Thyroid gland (tissue), 4 donors: ENCODE data around the gene CPE. TPM values are rescaled to one million over a fixed set of nuclear protein-coding genes. Genes with fewer than 3 reads are reported as not detected.

Source experiments
- DNase-seq, 2 donors: peaks; one replicate each; pipeline ENCODE4 v3.0.0-alpha.2; 2019
- H3K27ac ChIP-seq, 3 donors: fragments of 200-600 bp; sonication (generic); 1 replicate in 2 of 3; 2 replicates in 1 of 3; pipeline ENCODE4 v1.5.1; 2016 to 2019; ENCODE audit warnings: mild to moderate bottlenecking in 1 of 3, moderate library complexity in 1 of 3
- H3K27me3 ChIP-seq: fragments of 200-600 bp; sonication (generic); one replicate; pipeline ENCODE4 v1.5.1; 2019
- H3K36me3 ChIP-seq, 2 donors: fragments of 200-600 bp; sonication (generic); one replicate each; pipeline ENCODE4 v1.5.1; 2016 to 2019
- H3K4me1 ChIP-seq, 2 donors: fragments of 200-600 bp; sonication (generic); one replicate each; pipeline ENCODE4 v1.5.1; 2017 to 2019
- H3K4me3 ChIP-seq, 3 donors: fragments of 200-600 bp; sonication (generic); replicated peaks in 1 of 3; 1 replicate in 2 of 3; 2 replicates in 1 of 3; pipeline ENCODE4 v1.5.1; 2016; ENCODE audit warnings: mild to moderate bottlenecking in 1 of 3
- H3K9me3 ChIP-seq: fragments of 200-600 bp; sonication (generic); one replicate; pipeline ENCODE4 v1.5.1; 2017
- POLR2A ChIP-seq, 2 donors: fragments of 450-650 bp; IDR thresholded peaks; one replicate each; pipeline ENCODE4 v1.6.1; 2017; ENCODE audit warnings: antibody characterized with exemption in 2 of 2, mild to moderate bottlenecking in 2 of 2, moderate library complexity in 1 of 2
- WGBS, 2 donors: methylation state at CpG; one replicate each; pipeline ENCODE4 v1.1.5; 2017; 5-methylcytosine and 5-hydroxymethylcytosine counted together
- intact Hi-C: fragments of 100-400 bp; cut with DNase I; formaldehyde crosslinking; loops from one replicate; pipeline ENCODE4 v1.15.1; 2023
- total RNA-seq, 4 donors: library from RNA; depleted of rRNA; stranded (reverse); fragments of >200 nt; gene quantifications; one replicate each; pipeline ENCODE4 v1.2.3, GENCODE V29; 2016
- TF ChIP-seq, protein P1 (sequence below), 6 experiments: fragments of 200-600 bp in 3 of 6; fragments of 450-650 bp in 3 of 6; sonication (generic) in 3 of 6; IDR thresholded peaks; one replicate each; pipeline ENCODE4 v1.5.1; 2016 to 2019; ENCODE audit warnings: antibody characterized with exemption in 6 of 6, mild to moderate bottlenecking in 2 of 6, inconsistent platforms in 1 of 6, moderate library complexity in 1 of 6

CPE gene
- total RNA-seq, 4 donors from 2014 or later = 159 to 334 (median 309) TPM

DNA sequence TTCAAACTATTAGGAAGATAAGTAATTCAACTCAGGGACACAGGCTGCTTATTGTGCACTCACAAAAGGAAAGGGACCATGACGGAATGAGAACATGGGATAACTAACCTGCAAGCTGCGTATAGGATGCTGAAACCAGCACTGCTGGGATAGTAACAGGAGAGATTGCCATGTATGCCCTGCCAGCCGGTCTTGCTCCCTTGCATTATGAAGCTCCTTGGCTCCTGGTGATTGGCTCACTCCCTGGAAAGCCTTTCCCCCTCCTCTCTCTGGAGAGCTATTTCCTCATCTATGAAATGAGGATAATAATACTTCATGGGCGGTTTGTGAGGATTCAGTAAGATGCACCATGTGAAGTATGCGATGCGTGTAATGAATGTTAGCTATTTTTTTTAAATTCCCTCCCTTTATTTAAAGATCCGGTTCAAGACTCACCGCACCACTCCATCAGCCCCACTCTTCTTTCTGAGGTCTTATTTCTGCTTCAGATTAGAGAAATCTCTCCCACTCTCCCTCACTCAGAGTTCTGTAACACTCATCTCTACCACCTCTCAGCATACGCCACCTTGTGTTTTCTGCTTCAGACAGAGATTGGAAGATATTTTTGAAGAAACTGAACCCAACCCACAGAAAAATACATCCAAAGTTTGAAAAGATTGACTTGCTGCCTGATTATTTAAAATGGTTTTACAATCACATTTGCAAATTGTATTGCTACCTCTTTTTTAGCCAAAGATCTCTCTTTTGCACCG lies 33.0 kb upstream of the CPE start:
- Histone ChIP-seq H3K36me3 (no peaks in the 10 kb centered on the region), H3K9me3 (no peaks in the 10 kb centered on the region), H3K27ac (no peak overlapping the region), H3K4me1 (no peaks in the 10 kb centered on the region), H3K27me3 (no peaks in the 10 kb centered on the region), H3K4me3 (no peak overlapping the region)
- no peak for TF ChIP-seq POLR2A (IDR thresholded peaks at IDR 0.05)
- TF ChIP-seq, protein P1, sequence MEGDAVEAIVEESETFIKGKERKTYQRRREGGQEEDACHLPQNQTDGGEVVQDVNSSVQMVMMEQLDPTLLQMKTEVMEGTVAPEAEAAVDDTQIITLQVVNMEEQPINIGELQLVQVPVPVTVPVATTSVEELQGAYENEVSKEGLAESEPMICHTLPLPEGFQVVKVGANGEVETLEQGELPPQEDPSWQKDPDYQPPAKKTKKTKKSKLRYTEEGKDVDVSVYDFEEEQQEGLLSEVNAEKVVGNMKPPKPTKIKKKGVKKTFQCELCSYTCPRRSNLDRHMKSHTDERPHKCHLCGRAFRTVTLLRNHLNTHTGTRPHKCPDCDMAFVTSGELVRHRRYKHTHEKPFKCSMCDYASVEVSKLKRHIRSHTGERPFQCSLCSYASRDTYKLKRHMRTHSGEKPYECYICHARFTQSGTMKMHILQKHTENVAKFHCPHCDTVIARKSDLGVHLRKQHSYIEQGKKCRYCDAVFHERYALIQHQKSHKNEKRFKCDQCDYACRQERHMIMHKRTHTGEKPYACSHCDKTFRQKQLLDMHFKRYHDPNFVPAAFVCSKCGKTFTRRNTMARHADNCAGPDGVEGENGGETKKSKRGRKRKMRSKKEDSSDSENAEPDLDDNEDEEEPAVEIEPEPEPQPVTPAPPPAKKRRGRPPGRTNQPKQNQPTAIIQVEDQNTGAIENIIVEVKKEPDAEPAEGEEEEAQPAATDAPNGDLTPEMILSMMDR (IDR thresholded peaks at IDR 0.05) = no peak
- DNase-seq = no peak
- WGBS, 2 donors = 71 to 72% methylated on average over 10 of the region's 10 CpGs
- intact Hi-C loops = no loop called here

DNA sequence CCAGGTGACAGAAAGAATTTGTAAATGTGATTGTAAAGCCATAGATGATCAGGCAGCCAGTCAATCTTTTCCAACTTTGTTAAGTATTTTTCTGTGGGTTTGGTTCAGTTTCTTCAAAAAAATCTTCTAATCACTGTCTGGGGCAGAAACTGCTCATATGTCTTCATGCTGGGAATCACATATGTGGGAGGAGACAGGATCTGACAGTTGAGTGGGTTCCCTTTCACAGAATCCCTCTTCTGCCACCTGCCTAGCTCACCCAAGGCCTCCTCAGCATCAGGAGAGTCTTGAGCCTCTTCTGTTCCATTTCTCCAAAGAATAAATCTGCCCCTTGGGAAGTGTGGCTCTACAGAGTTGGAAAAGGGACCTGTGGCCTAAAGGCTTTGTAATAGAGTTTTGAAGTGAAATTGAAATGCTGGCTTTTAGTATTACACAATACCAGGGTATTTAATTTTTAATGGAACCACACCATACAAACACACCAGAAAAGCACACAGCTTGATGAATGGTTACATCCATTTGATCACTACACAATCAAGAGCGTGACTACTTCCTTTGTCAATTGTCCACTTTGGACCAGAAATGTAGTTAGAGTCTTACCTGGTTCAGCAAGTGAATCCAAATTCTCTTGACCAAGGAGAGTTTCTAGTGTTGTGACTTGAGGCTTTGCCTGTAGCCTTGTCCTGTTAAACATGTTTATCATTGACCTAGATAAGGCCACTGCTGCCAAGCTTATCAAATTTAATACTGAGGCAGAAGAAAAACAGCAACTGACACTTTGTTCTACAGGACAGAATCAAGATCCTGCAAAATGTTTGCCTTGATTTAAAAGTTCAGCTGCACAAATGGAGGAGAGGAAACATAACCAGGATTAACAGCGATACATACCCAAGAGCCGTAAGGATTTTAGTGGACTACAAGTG lies 30.9 kb upstream of the CPE start:
- Histone ChIP-seq H3K27ac (no peak overlapping the region), H3K4me1 (no peaks in the 10 kb centered on the region), H3K36me3 (no peaks in the 10 kb centered on the region), H3K4me3 (no peak overlapping the region), H3K27me3 (no peaks in the 10 kb centered on the region), H3K9me3 (no peaks in the 10 kb centered on the region)
- intact Hi-C loops = no loop called here
- TF ChIP-seq POLR2A (IDR thresholded peaks at IDR 0.05) = no peak
- TF ChIP-seq, protein P1 (IDR thresholded peaks at IDR 0.05) = no peak
- DNase-seq = no peak
- WGBS, 2 donors = 80 to 94% methylated on average over 3 of the region's 3 CpGs

DNA sequence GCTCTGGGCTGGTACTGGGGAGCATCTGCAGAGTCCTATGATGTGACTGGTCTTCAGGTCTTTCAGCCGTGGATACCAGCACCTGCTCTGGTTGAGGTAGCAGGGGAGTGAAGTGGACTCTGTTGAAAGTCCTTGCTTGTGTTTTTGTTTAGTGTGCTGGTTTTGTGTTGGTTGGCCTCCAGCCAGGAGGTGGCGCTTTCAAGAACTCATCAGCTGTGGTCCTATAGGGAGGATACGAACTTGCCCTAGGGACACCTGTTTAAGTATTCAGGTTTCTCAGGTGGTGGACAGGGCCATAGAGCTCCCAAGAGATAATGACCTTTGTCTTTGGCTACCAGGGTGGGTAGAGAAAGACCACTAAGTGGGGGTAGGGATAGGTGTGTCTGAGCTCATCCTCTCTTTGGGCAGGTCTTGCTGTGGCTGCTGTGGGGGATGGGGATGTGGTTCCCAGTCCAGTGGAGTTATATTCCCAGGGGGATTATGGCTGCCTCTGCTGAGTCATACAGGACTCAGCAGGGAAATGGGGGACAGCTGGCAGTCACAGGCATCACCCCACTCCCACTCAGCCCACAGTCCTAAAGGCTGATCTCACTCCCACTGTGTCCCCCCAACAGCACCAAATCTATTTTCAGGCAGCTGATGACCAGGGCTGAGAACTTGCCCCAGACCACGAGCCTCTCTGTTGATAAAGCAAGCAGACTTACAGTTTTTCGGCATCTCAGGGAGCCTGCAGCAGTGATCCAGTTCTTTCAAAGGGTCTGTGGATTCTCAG lies 27.3 kb upstream of the CPE start:
- Histone ChIP-seq H3K27me3 (no peaks in the 10 kb centered on the region), H3K9me3 (no peaks in the 10 kb centered on the region), H3K36me3 (no peaks in the 10 kb centered on the region), H3K4me1 (no peaks in the 10 kb centered on the region), H3K27ac (no peak overlapping the region), H3K4me3 (no peak overlapping the region)
- TF ChIP-seq, protein P1 (IDR thresholded peaks at IDR 0.05) = no peak
- no peak for TF ChIP-seq POLR2A (IDR thresholded peaks at IDR 0.05)
- 48 to 63% methylated on average over 5 of the region's 5 CpGs for whole genome bisulfite sequencing, 2 donors
- peak in 1 of 2 donors; percentile 13 for DNase-seq
- intact Hi-C loops = loop anchor here (10.0 kb wide), 1 partner anchor 217 kb away; no protein-coding TSS in a partner anchor

DNA sequence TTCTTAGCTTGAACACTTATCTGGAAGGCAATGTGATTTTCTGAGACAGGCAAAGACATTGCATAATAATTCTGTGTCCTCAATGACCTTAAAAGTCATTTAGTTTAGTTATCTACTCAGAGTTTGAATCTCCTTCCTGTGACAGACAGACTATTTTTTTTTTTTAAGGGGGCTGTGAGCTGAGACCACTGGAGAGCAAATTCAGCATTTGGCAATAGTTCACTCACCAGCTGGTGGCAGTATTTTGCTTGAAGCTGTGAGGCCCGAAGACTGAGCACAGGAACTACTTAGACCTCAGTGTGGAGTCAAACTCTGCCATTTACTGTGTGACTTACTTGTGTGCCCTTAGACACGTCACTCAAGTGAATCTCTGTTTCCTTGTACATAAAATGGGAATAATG lies 22.9 kb upstream of the CPE start:
- WGBS, 2 donors = 4 to 5% methylated on average over 2 of the region's 2 CpGs
- H3K27me3 ChIP-seq = no peaks in the 10 kb centered on the region
- peak; percentile 41 to 60 for DNase-seq
- no peak overlapping the region for H3K27ac ChIP-seq
- no peaks in the 10 kb centered on the region for H3K9me3 ChIP-seq
- H3K36me3 ChIP-seq = no peaks in the 10 kb centered on the region
- H3K4me3 ChIP-seq = no peak overlapping the region
- TF ChIP-seq, protein P1 (IDR thresholded peaks at IDR 0.05) = peak in 4 of 6 experiments; percentile 35 to 74 (median 61)
- no peak for TF ChIP-seq POLR2A (IDR thresholded peaks at IDR 0.05)
- H3K4me1 ChIP-seq = no peaks in the 10 kb centered on the region
- intact Hi-C loops = loop anchor here (5.0 to 10.0 kb wide), 2 partner anchors 106 to 221 kb away; no protein-coding TSS in a partner anchor
